HEK293T (cell line): Measurements from ENCODE around the gene ZNF208.

Experiments used
- CTCF ChIA-PET: fragments of 350-600 bp; formaldehyde crosslinking; extraction: SDS; loops from one replicate; lab custom pipeline; 2021; ENCODE audit warnings: antibody characterized with exemption, inconsistent platforms; lab: Yijun Ruan, JAX
- POLR2A ChIA-PET: fragments of 350-600 bp; formaldehyde crosslinking; extraction: SDS; loops from one replicate; lab custom pipeline; 2020; ENCODE audit warnings: antibody characterized with exemption, inconsistent platforms; lab: Yijun Ruan, JAX
- DNase-seq: peaks from one replicate; pipeline ENCODE4 v3.0.0; 2012; ENCODE audit warnings: mixed read lengths; ENCODE audit errors: extremely low spot score
- ARNT ChIP-seq: fragments of 450-650 bp; IDR thresholded peaks from 2 replicates; pipeline ENCODE4 v1.6.1; 2017; ENCODE audit warnings: mild to moderate bottlenecking
- BHLHE40 ChIP-seq: fragments of 450-650 bp; IDR thresholded peaks from 2 replicates; pipeline ENCODE4 v1.6.1; 2016; ENCODE audit warnings: mild to moderate bottlenecking, moderate library complexity, borderline replicate concordance
- CTBP1 ChIP-seq: fragments of 450-650 bp; IDR thresholded peaks from 2 replicates; pipeline ENCODE4 v1.6.1; 2016; ENCODE audit warnings: borderline replicate concordance
- ELF4 ChIP-seq: fragments of 450-650 bp; IDR thresholded peaks from 2 replicates; pipeline ENCODE4 v1.6.1; 2017; ENCODE audit warnings: antibody characterized with exemption
- FOXA1 ChIP-seq: fragments of 450-650 bp; IDR thresholded peaks from 2 replicates; pipeline ENCODE4 v1.6.1; 2016; ENCODE audit warnings: mild to moderate bottlenecking
- FOXK2 ChIP-seq: fragments of 450-650 bp; IDR thresholded peaks from 2 replicates; pipeline ENCODE4 v1.6.1; 2016; ENCODE audit warnings: mild to moderate bottlenecking
- FOXM1 ChIP-seq: fragments of 450-650 bp; IDR thresholded peaks from 2 replicates; pipeline ENCODE4 v1.6.1; 2017; ENCODE audit warnings: mild to moderate bottlenecking, borderline replicate concordance
- HDGF ChIP-seq: fragments of 450-650 bp; IDR thresholded peaks from 2 replicates; pipeline ENCODE4 v1.6.1; 2017; ENCODE audit warnings: antibody characterized with exemption, borderline replicate concordance
- L3MBTL2 ChIP-seq: fragments of 450-650 bp; conservative IDR thresholded peaks from 2 replicates; pipeline ENCODE4 v1.6.1; 2016; ENCODE audit warnings: mild to moderate bottlenecking
- LEF1 ChIP-seq: fragments of 450-650 bp; IDR thresholded peaks from 2 replicates; pipeline ENCODE4 v1.6.1; 2017; ENCODE audit warnings: mild to moderate bottlenecking, borderline replicate concordance
- NFRKB ChIP-seq: fragments of 450-650 bp; IDR thresholded peaks from 2 replicates; pipeline ENCODE4 v1.6.1; 2016; ENCODE audit warnings: mild to moderate bottlenecking, moderate library complexity
- PKNOX1 ChIP-seq: fragments of 450-650 bp; IDR thresholded peaks from 2 replicates; pipeline ENCODE4 v1.6.1; 2016
- SP1 ChIP-seq: fragments of 450-650 bp; IDR thresholded peaks from 2 replicates; pipeline ENCODE4 v1.6.1; 2017
- SUZ12 ChIP-seq: fragments of 450-650 bp; IDR thresholded peaks from 2 replicates; pipeline ENCODE4 v1.6.1; 2016; ENCODE audit warnings: mild to moderate bottlenecking
- TARDBP ChIP-seq: fragments of 450-650 bp; IDR thresholded peaks from 2 replicates; pipeline ENCODE4 v1.6.1; 2016
- ZNF384 ChIP-seq: fragments of 450-650 bp; IDR thresholded peaks from 2 replicates; pipeline ENCODE4 v1.6.1; 2016

The ZNF208 gene

GRCh38 chr19:21912654-21913053 lies 98.1 kb downstream of the ZNF208 start:
- ChIA-PET CTCF (no interaction called here), POLR2A (no interaction called here)
- no peak for TF ChIP-seq FOXK2
- no peak for TF ChIP-seq PKNOX1
- no peak for TF ChIP-seq LEF1
- TF ChIP-seq FOXM1: no peak
- TF ChIP-seq ELF4: no peak
- no peak for TF ChIP-seq TARDBP
- no peak for TF ChIP-seq NFRKB
- TF ChIP-seq CTBP1: no peak
- no peak for TF ChIP-seq HDGF
- no peak for TF ChIP-seq BHLHE40
- TF ChIP-seq ZNF384: no peak
- no peak for TF ChIP-seq SP1
- no peak for TF ChIP-seq FOXA1
- TF ChIP-seq ARNT: no peak
- DNase-seq: no peak

GRCh38 chr19:21910318-21910717 lies 100.4 kb downstream of the ZNF208 start:
- CTCF ChIA-PET: no interaction called here
- TF ChIP-seq NFRKB: no peak
- no peak for TF ChIP-seq TARDBP
- TF ChIP-seq LEF1: no peak
- no peak for TF ChIP-seq SUZ12
- TF ChIP-seq FOXA1: no peak
- no peak for TF ChIP-seq BHLHE40
- no peak for TF ChIP-seq HDGF
- TF ChIP-seq L3MBTL2: no peak
- no peak for TF ChIP-seq CTBP1
- TF ChIP-seq SP1: no peak
- no peak for TF ChIP-seq ELF4
- no peak for TF ChIP-seq PKNOX1
- no peak for TF ChIP-seq ZNF384
- TF ChIP-seq FOXM1: no peak
- TF ChIP-seq ARNT: no peak
- no peak for TF ChIP-seq FOXK2
- POLR2A ChIA-PET: no interaction called here
- no peak for DNase-seq

- ChIA-PET CTCF (no interaction called here), POLR2A (no interaction called here)
- no peak for TF ChIP-seq CTBP1
- TF ChIP-seq NFRKB: no peak
- TF ChIP-seq SP1: no peak
- no peak for TF ChIP-seq LEF1
- no peak for TF ChIP-seq TARDBP
- TF ChIP-seq ELF4: no peak
- TF ChIP-seq FOXM1: no peak
- no peak for TF ChIP-seq FOXK2
- no peak for TF ChIP-seq BHLHE40
- no peak for TF ChIP-seq PKNOX1
- no peak for TF ChIP-seq SUZ12
- no peak for TF ChIP-seq L3MBTL2
- no peak for TF ChIP-seq FOXA1
- TF ChIP-seq HDGF: no peak
- TF ChIP-seq ZNF384: no peak
- TF ChIP-seq ARNT: no peak
- DNase-seq: no peak
Measured at GRCh38 chr19:21908066-21908465, 102.7 kb downstream of the ZNF208 start.

GRCh38 chr19:21907516-21907915 lies 103.2 kb downstream of the ZNF208 start:
- CTCF ChIA-PET: interaction anchor here (0.5 kb wide), 1 partner anchor 958 kb away, joined by 3 read pairs; no protein-coding TSS in a partner anchor
- DNase-seq: no peak
- TF ChIP-seq PKNOX1: no peak
- no peak for TF ChIP-seq BHLHE40
- no peak for TF ChIP-seq ELF4
- POLR2A ChIA-PET: no interaction called here

- POLR2A ChIA-PET: no interaction called here
- no peak for TF ChIP-seq SUZ12
- no peak for TF ChIP-seq ZNF384
- no peak for TF ChIP-seq FOXK2
- TF ChIP-seq SP1: no peak
- no peak for TF ChIP-seq PKNOX1
- TF ChIP-seq NFRKB: no peak
- TF ChIP-seq BHLHE40: no peak
- no peak for TF ChIP-seq TARDBP
- no peak for TF ChIP-seq L3MBTL2
- TF ChIP-seq FOXM1: no peak
- no peak for TF ChIP-seq HDGF
- TF ChIP-seq ARNT: no peak
- DNase-seq: no peak
- CTCF ChIA-PET: no interaction called here
Measured at GRCh38 chr19:21902571-21902970, 108.2 kb downstream of the ZNF208 start.

- POLR2A ChIA-PET: no interaction called here
- TF ChIP-seq CTBP1: no peak
- TF ChIP-seq SUZ12: no peak
- no peak for TF ChIP-seq FOXA1
- no peak for TF ChIP-seq ARNT
- no peak for TF ChIP-seq L3MBTL2
- no peak for TF ChIP-seq HDGF
- no peak for TF ChIP-seq NFRKB
- TF ChIP-seq PKNOX1: no peak
- no peak for TF ChIP-seq TARDBP
- CTCF ChIA-PET: no interaction called here
- no peak for DNase-seq
Measured at GRCh38 chr19:21901861-21902260, 108.9 kb downstream of the ZNF208 start.
